OCI-LY3 (cell line): ENCODE results near the gene CLIC1.

Experiments used
- H2AFZ ChIP-seq: fragments of 200-600, 300-600 bp; shearing (Covaris generic); 2 replicates; pipeline ENCODE4 v1.6.0; 2014; ENCODE audit warnings: antibody characterized with exemption, low read depth, low read length
- H3K27ac ChIP-seq: fragments of 200-600, 300-600 bp; sonication (generic); 2 replicates; pipeline ENCODE4 v1.5.1; 2014; ENCODE audit warnings: mild to moderate bottlenecking, low read length, moderate library complexity, mixed read lengths
- H3K27me3 ChIP-seq: fragments of 200-600, 300-600 bp; sonication (generic); 2 replicates; pipeline ENCODE4 v1.6.1; 2014; ENCODE audit warnings: low read depth, low read length, mixed read lengths
- H3K36me3 ChIP-seq: fragments of 200-600, 300-600 bp; sonication (generic); replicated peaks from 2 replicates; pipeline ENCODE3; 2014; ENCODE audit warnings: low read depth, low read length, mixed read lengths
- H3K4me1 ChIP-seq: fragments of 300-600, 200-600 bp; sonication (generic); 2 replicates; pipeline ENCODE4 v1.6.1; 2014; ENCODE audit warnings: low read length, mixed read lengths
- H3K4me2 ChIP-seq: fragments of 200-600, 300-600 bp; sonication (generic); 2 replicates; pipeline ENCODE4 v1.6.1; 2014; ENCODE audit warnings: low read length, mixed read lengths
- H3K4me3 ChIP-seq: fragments of 300-600, 200-600 bp; sonication (generic); 2 replicates; pipeline ENCODE4 v1.5.1; 2014; ENCODE audit warnings: antibody characterized with exemption, mild to moderate bottlenecking, low read length, moderate library complexity
- H3K79me2 ChIP-seq: fragments of 300-600, 200-600 bp; shearing (Covaris generic); 2 replicates; pipeline ENCODE4 v1.6.1; 2014; ENCODE audit warnings: mild to moderate bottlenecking, low read length, mixed read lengths
- H3K9ac ChIP-seq: fragments of 300-600, 200-600 bp; shearing (Covaris generic); 2 replicates; pipeline ENCODE4 v1.6.0; 2014; ENCODE audit warnings: mild to moderate bottlenecking, low read length, moderate library complexity
- H3K9me3 ChIP-seq: fragments of 200-600, 300-600 bp; shearing (Covaris generic); 2 replicates; pipeline ENCODE4 v1.6.1; 2014; ENCODE audit warnings: low read length, mixed read lengths; ENCODE audit not compliant: insufficient read depth
- H4K20me1 ChIP-seq: fragments of 200-600, 300-600 bp; sonication (generic); 2 replicates; pipeline ENCODE4 v1.6.1; 2016; ENCODE audit warnings: low read length, mixed read lengths; ENCODE audit not compliant: insufficient read depth
- EZH2phosphoT487 ChIP-seq: fragments of 200-600 bp; shearing (Covaris generic); IDR thresholded peaks from 2 replicates; pipeline ENCODE4 v1.6.1; 2018; ENCODE audit warnings: antibody characterized with exemption, mixed run types, low read depth
- TF ChIP-seq, protein P1 (sequence below): fragments of 200-600, 300-600 bp; sonication (generic); IDR thresholded peaks from 2 replicates; pipeline ENCODE4 v1.5.1; 2014; ENCODE audit warnings: antibody characterized with exemption, low read length, low read depth

Gene CLIC1

DNA sequence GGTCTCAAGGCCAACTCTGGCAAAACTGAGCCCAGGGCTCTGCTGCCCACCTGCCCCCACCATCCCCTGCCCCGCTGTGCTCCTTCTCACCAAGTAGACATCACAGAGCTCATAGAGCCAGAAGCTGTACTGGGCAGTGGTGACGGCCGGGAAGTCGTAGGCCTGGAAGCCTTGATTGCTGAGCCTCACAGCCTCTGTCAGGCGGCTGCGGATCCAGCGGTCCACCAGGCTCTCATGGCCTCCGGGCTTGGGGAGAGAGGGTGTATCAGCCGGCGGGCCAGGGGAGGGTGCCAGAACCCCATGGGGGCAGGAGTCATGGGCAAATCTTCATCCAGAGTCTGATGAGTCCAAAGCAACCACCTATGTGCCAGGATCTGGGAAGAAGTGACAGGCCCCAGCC lies 43.6 kb upstream of the CLIC1 start:
- peaks cover 19% of the 10 kb centered on the region for H3K36me3 ChIP-seq
- no peaks in the 10 kb centered on the region for H4K20me1 ChIP-seq
- no peak overlapping the region for H2AFZ ChIP-seq
- peaks cover 7% of the 10 kb centered on the region for H3K4me1 ChIP-seq
- H3K27me3 ChIP-seq = no peaks in the 10 kb centered on the region
- no peaks in the 10 kb centered on the region for H3K79me2 ChIP-seq
- H3K27ac ChIP-seq = no peak overlapping the region
- no peak for TF ChIP-seq EZH2phosphoT487
- TF ChIP-seq, protein P1, sequence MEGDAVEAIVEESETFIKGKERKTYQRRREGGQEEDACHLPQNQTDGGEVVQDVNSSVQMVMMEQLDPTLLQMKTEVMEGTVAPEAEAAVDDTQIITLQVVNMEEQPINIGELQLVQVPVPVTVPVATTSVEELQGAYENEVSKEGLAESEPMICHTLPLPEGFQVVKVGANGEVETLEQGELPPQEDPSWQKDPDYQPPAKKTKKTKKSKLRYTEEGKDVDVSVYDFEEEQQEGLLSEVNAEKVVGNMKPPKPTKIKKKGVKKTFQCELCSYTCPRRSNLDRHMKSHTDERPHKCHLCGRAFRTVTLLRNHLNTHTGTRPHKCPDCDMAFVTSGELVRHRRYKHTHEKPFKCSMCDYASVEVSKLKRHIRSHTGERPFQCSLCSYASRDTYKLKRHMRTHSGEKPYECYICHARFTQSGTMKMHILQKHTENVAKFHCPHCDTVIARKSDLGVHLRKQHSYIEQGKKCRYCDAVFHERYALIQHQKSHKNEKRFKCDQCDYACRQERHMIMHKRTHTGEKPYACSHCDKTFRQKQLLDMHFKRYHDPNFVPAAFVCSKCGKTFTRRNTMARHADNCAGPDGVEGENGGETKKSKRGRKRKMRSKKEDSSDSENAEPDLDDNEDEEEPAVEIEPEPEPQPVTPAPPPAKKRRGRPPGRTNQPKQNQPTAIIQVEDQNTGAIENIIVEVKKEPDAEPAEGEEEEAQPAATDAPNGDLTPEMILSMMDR = no peak
- H3K9me3 ChIP-seq = no peaks in the 10 kb centered on the region
- H3K9ac ChIP-seq = no peak overlapping the region
- H3K4me2 ChIP-seq = no peak overlapping the region
- no peak overlapping the region for H3K4me3 ChIP-seq

DNA sequence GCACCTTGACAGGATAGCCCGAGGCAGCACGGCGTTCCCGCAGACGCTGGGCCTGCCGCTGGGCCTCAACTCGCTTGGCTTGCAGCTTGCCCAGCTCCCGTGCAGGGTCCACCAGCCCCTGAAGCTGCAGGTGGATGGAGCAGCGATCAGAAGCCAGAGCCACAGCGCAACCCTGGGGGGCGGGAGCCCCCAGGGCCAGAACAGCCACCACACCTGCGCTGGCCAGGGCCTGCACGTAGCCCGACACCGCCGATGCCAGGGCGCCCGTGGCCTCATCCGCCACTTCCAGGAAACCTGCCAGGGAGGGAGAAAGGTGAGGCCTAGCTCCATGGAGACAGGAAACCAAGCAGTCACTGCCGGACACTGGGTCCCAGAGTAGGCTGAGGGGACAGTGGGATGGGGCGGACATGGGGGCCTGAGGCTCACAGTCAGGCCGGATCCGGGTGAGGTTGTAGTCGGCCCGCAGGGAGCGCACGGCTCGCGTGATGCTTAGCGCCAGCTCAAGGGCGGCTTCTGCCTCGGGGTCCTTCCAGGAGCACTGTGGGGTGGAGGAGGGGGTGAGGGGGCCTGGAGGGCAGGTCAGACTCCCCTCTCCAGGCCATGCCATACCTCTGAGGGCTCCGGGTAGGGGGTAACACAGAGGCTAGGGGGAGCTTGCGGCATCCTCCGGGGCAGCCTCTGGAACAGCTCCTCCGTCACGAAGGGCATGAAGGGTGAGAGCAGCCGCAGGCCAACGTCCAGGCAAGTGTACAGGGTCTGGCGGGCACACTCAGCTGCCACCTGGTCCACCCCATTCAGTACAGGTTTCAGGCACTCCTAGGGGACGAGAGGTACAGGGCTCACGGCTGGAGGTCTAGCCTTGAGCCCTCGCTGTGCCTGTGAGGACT lies 42.9 kb upstream of the CLIC1 start:
- TF ChIP-seq, protein P1 = no peak
- no peak for TF ChIP-seq EZH2phosphoT487
- H3K79me2 ChIP-seq = no peaks in the 10 kb centered on the region
- H3K4me3 ChIP-seq = no peak overlapping the region
- peaks cover 13% of the 10 kb centered on the region for H3K36me3 ChIP-seq
- no peaks in the 10 kb centered on the region for H4K20me1 ChIP-seq
- H3K27ac ChIP-seq = no peak overlapping the region
- no peak overlapping the region for H3K9ac ChIP-seq
- H3K9me3 ChIP-seq = no peaks in the 10 kb centered on the region
- H3K4me2 ChIP-seq = no peak overlapping the region
- peaks cover 7% of the 10 kb centered on the region for H3K4me1 ChIP-seq
- no peaks in the 10 kb centered on the region for H3K27me3 ChIP-seq
- H2AFZ ChIP-seq = no peak overlapping the region

DNA sequence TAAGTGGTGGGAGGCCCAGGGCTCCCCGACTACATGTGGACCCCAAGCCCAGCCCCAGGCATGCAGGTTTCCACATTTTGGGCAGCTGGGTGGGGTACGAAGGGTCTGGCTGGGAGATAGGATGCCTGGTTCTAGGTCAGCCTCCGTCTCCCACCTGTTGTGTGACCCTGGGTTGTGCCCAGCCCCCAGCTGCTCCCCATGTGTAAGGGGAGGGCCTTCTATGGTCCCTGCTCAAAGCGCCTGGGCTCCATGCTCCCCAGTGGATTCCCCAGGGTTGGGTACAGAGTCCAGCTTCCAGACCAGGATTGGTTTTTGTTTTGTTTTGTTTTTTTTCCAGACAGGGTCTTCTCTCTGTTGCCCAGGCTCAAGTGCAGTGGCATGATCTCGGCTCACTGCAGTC lies 41.9 kb upstream of the CLIC1 start:
- no peaks in the 10 kb centered on the region for H3K9me3 ChIP-seq
- H3K27me3 ChIP-seq = no peaks in the 10 kb centered on the region
- H3K4me3 ChIP-seq = no peak overlapping the region
- no peak overlapping the region for H3K27ac ChIP-seq
- TF ChIP-seq, protein P1 = no peak
- no peak for TF ChIP-seq EZH2phosphoT487
- no peak overlapping the region for H3K4me2 ChIP-seq
- H3K9ac ChIP-seq = no peak overlapping the region
- H3K4me1 ChIP-seq = peaks cover 7% of the 10 kb centered on the region
- H3K79me2 ChIP-seq = no peaks in the 10 kb centered on the region
- H3K36me3 ChIP-seq = peaks cover 10% of the 10 kb centered on the region
- H4K20me1 ChIP-seq = no peaks in the 10 kb centered on the region
- H2AFZ ChIP-seq = no peak overlapping the region

DNA sequence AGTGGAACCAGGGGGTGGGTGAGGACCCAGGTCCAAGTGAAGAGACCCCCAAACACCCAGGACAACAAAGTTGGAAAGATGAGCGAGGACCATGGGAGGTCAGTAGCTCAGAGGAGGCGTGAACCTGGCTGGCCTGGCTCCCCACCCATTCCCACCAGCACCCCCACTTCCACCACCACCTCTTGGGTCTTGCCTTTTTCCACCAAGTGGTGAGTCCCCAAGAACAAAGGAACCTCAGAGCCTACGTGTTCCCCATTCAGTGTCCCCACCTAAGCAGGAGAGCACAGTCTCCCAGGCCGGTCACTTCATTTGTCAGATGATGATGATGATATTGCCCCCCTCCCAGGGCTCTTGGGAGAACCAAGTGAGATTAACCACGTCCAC lies 41.3 kb upstream of the CLIC1 start:
- Histone ChIP-seq H3K9ac (no peak overlapping the region), H3K4me1 (peaks cover 7% of the 10 kb centered on the region), H3K36me3 (peaks cover 10% of the 10 kb centered on the region), H4K20me1 (no peaks in the 10 kb centered on the region), H3K79me2 (no peaks in the 10 kb centered on the region), H3K27me3 (no peaks in the 10 kb centered on the region), H2AFZ (no peak overlapping the region), H3K27ac (no peak overlapping the region), H3K9me3 (no peaks in the 10 kb centered on the region), H3K4me2 (no peak overlapping the region), H3K4me3 (no peak overlapping the region)
- TF ChIP-seq EZH2phosphoT487 = no peak
- TF ChIP-seq, protein P1 = no peak
